ENCODE results near the gene BABAM2.
A peak's percentile ranks its signal among the peaks of the same experiment; 100 is the strongest.

Gene BABAM2

DNA sequence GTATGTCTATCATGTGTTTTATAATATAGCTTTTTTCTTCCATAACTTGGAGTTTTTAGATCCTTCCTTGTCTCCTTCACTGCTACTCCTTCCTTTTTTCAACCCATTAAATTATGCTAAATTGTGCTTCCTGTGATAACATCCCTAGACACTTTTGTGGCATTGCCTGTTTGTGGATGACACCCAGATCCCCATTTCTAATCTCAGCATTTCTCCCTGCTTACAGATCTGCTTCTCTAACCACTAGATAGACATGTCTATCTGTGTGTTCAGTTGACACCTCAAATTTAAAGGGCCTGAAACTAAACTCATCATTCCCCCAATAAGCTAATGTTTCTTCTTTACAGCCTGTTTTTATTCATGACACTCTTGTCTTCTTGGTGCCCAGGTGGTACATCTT is 244.8 kb downstream of the BABAM2 start:
- peak; percentile 1 for DNase-seq

DNA sequence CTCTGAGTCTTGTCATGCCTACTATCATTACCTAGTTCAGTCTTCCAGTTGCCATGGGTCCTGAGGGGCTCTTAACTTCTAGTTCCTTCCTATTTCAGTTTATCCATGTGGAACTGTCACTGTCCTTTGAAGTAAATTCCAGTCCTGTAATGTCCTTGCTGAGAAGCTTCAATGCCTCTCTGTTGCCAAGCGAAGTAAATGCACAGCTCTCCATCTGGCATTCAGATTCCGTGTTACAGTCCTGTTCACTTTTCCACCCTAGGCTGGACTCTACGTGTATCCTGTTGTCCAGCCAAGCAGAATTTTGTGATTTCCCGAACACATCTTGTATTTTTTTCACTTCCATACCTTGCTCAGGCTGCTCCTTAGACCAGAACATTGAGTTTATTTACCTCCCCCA is 245.3 kb downstream of the BABAM2 start:
- DNase-seq = no peak

DNA sequence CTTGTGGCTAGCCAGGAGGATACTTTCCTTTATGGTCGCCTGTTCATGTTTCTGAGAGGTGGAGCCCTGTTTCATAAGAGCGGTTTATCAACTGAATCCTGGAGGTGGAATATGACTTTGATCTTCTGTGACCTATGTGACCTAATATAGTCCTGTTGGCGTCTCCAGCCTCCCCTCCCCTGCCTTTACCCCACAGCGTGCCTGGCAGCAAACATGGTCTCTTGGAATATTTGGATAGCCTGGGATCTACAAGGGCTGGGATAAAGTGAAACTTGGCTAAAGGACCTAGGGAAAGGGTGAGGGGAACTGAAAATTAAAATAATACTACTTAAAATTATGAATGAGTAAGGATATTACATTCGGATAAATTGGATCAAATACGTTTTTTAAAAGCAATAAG is 246.0 kb downstream of the BABAM2 start:
- no peak for DNase-seq

DNA sequence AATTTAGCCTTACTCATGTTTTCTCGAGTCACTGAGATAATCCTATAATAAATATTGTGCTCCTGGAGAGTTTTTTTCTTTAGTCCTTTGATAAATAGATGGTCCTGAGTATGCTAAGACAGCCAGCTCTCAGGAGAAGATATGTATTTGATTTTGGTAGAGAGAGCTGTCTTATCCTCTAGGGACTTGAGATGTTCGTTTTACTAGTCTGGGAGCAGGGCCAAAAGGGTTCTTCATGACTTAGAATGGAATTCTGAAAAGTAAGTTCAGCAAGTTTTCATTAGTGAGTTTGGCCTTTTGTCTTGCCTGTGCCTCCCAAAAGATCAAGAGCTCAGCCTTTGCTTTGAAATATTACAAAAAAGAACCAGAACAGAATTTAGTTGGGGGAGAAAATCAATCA is 246.7 kb downstream of the BABAM2 start:
- DNase-seq = no peak

DNA sequence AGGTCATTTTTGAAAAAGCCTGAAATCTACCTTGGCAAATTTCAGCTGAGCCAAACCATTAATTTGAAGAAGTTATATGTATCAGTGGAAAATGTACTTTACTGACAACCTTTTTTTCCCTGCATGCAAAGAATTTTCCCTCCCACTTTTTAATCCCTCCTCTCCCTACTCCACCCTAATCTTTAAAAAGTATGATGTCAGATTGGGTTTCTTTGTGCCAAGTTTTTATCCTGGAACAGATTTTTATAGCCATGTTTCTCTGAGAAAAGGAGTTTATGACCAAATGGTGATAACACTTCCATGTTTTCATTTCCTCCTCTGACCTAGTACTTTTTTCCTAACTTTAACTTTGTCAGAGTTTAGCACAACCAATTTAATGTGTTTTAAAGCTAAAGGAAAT is 251.9 kb downstream of the BABAM2 start:
- no peak for DNase-seq

DNA sequence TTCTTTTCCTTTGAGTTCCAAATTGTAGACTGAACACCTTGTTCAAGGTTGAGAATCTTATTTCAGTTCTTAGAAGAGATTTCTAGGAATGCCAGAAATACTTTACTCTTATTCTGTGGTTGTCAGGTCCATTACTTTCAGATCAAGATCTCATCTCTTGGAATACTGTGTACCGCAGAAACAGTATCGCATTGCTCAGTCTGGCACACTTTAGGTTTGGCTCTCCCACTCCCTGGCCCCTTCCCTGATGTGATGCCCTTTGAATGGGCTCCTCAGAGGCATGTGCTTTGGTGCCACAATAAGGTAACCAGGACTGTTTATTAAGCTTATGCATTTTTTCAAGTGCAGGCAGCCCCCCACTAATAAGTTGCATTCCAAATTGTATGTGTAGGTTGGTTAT is 257.5 kb downstream of the BABAM2 start:
- DNase-seq = no peak

DNA sequence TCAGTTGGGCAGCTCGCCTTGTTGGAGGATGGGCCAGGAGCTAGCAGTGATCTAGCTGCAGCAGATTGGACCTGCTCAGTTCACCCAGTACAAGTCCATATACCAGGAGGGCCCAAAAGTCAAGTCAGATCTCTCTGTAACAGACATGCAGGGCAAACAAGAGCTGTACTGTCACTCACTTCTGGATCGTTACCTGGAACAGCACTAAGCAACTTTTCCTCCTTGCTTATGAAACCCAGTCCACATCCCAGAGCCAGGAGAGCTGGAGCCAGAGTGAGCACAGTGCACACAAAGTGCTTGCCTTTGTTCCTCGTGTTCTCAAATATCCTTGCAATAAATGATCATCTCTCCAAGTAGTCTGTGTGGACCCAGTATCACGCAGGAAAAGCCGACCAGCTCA is 258.0 kb downstream of the BABAM2 start:
- no peak for DNase-seq

DNA sequence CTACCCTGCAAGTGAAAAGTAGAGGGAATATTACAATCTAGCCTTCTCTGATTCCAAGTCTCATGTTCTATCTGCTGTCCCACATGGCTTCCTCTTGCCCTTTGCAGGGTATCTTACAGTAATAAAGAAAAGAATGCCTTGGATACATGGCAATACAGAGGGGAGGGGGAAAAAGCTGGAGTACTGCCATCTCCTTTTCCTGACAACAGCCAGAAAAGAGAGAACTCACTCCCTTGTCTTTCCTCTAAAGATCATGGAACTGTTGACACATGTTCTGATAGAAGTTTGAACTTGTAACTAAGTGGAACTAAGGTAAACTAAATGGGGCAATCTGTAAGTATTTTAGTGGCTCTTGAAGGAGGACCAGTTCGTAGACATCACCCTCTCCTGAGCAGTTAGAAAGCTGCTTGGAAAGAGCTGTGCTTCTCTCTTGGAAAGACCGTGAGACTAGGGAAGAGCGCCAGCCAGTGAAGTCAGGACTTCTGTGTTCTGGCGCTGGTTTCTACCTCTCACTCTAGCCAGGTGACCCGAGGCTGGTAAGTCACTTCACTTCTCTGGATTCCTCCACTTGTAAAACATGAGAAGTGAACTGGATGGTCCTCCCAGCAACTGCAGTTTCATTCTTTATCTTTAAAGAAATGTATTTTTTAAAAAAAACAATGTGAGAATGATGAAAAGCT is 259.8 kb downstream of the BABAM2 start:
- no peak for DNase-seq

DNA sequence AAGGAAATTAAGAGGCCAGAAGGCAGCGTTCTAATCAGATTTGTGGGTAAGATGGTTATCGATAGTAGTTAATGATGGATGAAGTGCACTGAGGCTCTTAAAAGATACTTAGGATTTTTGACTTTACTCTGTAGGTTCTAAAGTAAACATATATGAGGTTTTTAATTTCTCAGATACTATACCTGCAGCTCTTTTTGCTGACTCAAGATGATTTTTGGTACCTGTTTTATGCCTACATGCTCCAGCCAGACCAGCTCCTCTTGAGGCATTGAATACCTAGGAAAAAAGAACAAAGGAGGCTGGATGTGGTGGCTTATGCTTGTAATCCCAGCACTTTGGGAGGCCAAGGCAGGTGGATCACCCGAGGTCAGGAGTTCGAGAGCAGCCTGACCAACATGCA is 260.5 kb downstream of the BABAM2 start:
- DNase-seq = no peak

DNA sequence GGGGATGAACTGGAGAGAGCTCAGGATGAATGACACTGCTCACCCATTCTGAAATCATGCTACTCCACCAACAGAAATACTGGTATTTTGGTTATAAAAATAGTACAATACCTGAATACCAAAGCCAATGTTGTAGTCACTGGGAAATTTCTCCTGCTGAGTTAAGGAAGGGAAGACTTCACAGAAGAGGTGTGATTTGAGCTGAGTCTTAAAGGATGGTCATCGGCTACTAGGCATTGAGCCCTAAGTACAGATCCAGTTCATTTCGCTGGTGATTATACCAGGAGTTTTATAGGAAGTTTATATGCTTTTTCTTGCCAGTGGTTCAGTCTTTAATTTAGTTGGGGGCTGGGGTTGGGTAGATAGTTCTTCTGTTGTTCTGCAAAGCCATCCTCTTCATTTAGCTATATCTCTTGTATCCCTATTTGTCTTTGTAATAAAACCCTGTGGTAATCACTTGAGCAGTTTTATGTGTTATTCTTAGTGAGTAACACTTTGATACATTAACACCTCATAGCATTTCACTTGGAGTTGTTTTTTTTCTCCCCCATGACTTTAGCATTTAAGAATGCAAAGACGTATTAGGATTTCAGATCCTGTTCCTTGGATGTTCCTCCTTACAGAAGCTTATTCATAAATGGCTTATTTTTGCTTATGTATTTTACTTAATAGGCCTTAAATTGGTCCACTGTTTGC is 262.2 kb downstream of the BABAM2 start:
- DNase-seq = no peak

DNA sequence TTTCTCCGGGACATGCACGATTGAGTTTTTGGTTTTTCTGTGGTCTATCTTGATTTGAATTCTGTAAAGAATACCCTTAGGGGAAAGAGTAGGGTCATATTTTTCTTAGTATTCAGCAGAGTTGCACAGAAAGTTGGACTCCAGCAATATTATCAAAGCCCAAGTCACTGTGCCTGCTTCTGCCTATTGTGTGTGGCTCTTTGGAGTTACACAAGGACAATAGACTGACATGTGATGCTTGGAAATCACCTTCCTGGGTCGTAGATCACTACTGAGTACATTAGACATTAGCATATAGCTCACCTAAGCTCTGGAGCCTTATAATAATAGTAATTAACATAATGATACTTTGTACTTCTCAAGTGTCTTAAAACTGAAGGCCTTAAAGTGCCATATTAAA is 263.3 kb downstream of the BABAM2 start:
- DNase-seq = no peak

DNA sequence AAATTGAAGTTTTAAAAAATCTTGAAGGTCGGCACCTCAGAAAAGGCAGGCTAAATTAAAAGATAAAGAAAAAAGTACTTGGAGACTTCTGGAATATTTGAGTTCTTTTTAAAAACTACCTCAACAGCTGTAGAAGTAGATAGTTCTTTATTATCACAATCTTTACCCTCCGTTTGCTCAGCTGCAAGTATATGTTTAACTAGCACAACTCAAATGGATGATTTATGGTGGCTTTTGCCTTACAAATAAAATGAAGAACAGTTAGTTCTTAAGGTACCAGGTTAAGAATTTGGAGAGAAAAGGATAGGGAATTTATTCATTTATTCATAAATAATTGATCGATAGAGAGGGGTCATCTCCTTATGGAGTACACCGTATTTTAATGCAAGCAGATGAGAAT is 264.6 kb downstream of the BABAM2 start:
- no peak for DNase-seq

DNA sequence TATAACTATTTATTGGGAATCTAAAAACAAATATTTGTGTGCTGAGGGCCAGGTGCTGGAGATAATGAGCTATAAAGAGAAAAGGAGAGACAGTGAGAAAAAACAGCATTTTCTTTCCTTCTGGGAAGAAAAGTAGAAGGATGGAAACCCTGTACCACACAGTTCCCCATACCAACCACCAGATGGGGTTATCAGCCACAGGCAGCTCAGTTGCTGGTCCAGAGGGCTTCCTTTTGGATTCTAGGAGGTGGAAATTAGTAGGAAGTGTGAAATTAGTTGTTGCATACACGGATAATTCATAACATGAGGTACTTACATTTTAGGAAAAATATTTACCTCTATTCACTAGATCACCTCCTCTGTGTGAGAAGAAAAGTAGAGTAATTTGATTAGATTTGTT is 265.1 kb downstream of the BABAM2 start:
- no peak for DNase-seq

DNA sequence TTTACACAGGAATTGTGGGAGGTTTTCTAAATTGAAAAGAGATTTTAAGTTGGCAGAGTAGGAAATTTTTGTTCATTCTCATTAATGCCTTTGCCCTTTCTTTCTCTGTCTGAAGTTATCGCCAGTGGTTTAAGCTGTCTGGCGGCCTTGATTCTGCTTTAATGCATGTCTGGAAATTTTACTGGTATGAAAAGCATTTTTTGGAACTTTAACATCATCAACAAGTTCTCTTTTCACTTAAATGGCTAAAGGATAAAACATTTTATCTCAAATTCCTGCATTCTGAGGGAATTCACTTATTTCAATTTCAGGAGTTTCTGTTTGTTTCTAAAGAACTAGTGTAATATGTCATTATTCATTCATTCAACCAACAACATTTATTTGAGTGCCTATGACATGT is 268.3 kb downstream of the BABAM2 start:
- DNase-seq = no peak

DNA sequence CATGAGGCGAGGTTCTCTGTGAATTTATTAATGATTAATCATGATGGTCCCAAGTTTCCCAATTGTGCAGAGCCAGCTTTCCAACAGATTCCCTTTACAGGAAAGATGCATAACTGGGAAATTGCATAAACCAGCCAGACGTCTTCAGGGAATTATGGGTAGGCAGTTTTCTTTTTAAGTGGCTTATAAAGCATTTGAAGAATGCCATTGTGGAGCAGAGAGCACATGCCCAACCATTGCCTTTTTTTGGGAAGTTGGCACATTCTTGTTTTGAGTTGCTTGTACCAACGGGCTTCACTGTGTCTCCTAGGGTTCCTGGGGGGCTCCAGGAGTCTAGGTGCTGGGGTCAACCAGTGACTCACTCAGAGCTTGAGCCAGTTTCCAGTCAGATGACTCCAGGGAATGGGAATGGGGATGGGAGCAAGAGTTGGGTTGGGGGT is 270.5 kb downstream of the BABAM2 start:
- DNase-seq = no peak

DNA sequence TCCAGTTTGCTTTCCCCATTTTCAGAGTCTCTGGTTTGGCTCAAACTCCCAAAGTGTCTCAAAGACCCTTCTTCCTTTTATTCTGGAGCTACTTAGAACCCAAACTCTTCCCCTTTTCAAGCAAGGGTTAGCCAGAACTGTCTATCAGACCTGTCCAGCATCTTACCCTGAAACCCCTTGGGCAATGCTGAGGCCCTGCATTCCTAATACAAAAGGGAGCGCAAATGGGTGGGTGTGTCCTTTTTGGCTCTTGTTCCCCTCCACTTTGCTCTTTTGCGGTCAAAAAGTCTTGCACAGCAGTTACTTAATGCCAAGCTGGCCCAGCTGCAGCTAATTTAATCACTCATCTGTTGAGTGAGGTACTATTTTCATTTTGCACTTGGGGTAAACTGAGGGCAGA is 270.9 kb downstream of the BABAM2 start:
- no peak for DNase-seq

DNA sequence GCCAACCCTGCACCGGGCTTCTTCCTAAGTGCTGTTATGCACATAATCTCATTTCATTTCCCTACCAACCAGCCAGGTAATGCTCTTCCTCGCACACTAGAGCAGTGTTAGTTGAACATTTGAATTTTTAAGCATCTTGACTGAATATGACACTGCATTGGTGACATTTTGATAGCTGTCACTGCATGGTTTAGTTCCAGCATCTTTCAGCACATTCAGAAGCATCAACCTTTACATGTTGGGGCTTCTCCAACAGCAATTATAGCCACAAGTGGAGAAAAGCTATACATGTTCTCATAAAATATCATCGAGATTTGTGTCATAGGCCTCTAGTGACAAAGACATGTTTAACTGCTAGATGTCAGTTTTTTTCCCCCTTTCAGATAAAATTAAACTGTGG is 272.0 kb downstream of the BABAM2 start:
- DNase-seq = no peak

DNA sequence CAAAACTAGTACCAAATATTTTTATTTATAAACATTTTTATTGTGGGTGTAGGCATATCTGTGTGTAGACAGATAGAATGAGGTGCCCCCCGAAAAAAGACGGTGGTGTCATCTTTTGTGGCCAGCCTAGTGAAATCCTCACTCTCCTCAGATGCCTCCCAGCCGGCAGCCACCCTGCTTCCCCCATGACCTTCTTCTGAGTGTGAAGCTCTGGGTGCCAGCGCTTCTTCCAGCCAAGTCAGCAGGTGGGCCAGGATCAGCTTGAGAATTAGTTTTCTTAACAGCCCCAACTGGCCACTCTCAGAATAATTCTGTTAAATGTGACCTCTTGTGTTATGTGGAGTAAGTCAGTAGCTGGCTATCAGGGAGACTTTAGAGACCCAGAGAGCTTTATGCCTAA is 272.5 kb downstream of the BABAM2 start:
- no peak for DNase-seq

DNA sequence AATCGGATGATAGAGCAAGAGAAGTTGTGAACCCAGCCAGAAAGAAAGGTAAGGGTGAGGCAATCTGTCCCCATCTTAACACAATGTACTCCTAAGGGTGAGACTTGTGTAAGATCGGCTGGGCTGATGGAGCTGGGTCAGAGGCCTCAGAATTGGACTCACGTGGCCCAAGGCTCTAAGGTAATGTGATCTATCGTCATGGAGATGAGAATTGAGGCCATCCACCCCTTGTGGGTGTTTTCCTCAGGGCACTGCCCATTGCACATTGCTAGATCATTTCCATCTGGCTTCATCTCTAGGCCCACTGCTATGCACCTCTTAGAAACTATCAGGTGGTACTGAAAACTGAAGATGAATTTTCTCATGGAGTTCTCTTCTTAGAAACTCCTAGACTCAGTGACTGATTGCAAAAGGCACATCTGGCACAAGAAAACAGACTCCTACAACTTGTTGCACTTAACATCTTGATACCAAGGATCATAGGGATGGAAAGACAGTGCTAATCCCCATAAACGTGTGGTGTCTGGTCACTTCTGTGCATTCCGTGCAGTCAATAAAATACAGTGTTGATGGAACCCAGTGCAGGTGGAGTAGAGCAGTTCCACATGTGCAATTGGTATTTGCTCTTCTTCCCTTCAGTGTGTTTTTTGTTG is 273.2 kb downstream of the BABAM2 start:
- DNase-seq = no peak

DNA sequence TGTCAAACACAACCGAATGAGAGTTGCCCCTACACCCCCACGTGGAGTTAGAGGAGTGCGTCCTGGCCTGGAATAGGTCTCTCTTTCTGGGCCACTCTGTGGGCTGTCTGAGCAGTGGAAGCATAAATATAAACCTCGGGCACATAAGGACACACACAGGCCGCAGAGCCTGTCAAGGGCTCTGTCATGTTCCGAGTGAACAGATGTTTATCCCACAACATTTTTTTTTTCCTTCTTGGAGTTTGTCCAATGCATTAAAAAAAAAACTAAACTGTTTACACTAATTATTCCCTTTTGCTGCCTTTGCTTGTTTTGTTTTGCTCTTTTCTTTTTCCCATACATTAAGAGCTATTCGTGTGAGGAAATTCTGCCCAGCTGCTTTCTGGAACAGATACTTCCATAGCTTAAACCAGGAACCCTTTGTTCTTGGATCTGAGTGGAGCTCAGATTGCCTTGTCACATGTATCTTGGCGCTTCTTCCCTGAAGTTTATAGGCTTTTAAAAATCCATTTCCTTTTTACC is 273.8 kb downstream of the BABAM2 start:
- DNase-seq = no peak

DNA sequence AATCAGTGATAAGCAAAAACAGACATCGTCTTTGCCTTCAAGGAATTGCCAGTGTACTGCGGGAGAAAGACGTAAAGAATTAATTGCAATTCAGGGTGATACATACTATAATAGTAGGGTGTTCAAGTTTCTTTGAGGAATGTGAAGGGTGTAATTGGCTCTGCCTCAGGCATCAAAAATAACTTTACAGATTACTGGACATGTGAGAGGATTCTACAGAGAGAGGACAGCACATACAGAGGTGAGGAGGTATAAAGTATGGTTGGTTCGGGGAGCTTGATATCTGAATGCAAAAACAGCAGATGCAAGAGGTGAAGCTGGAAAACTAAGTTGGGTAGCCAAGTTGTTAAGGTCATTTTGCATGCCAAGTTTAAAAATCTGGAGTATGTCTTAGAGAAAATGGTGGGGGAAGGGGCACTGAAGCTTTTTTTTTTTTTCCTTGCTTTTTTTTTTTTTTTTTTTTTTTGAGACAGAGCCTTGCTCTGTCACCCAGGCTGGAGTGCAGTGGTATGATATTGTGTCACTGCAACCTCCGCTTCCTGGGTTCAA is 274.6 kb downstream of the BABAM2 start:
- no peak for DNase-seq

DNA sequence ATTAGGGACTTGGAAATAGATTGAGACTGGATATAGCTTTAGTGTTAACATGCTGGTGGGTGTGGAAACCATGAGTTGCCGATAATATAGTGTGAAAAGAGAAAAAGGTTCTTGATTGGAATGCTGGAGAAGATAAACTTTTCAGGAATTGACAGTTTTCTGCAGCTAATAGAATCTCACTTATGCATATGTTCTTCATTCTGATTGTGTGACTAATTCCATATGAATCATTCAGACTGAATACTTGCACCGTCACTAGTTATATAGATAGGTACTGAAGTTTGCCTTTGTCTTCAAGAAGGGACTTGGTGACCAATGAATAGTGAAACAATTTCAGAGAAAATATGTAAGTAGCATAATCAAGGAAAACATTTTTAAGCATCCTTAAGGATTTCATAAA is 276.4 kb downstream of the BABAM2 start:
- DNase-seq = no peak

DNA sequence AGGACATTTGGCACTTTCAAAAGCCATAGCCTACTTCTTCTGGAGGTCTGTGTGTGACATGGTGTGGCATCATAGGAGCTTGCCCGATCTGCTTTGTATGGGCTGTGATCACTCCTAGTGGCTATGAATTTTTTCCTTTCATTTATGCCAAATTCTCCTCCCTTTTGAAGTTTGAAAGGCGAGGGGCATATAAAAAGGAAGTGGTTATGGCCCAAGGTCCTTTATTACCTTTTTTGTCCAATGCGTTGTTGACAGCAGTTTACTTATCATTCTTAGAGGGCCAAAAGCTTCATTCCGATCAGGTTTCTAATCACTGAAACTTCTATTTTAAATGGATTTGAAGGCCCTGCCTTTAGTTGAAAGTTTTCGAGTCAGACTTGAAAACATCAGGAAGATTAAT is 277.8 kb downstream of the BABAM2 start:
- DNase-seq = no peak

DNA sequence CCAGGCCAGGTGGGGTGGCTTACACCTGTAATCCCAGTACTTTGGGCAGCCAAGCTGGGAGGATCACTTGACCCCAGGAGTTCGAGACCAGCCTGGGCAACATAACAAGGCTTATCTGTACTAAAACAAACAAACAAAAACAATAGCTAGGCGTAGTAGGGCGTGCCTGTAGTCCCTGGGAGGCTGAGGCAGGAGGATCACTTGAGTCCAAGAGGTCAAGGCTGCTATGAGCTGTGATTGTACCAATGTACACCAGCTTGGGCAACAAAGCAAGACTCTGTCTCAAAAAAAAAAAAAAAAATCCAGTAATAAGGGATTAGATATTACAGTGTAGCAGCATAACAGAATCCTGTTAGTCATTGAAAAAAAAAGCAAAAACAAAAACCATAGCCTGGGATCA is 279.0 kb downstream of the BABAM2 start:
- DNase-seq = no peak
